Vagina (tissue), 2 donors: ENCODE measurements around the gene CPM. TPM values are rescaled to one million over a fixed set of nuclear protein-coding genes. Genes with fewer than 3 reads are reported as not detected.

Source experiments
- DNase-seq, 2 donors: peaks; one replicate each; pipeline ENCODE4 v3.0.0-alpha.2; 2017; ENCODE audit errors: extremely low spot score in 2 of 2
- H3K27ac ChIP-seq: fragments of 200-600 bp; sonication (generic); one replicate; pipeline ENCODE4 v1.5.1; 2019
- H3K27me3 ChIP-seq: fragments of 200-600 bp; sonication (generic); one replicate; pipeline ENCODE4 v1.5.1; 2019
- H3K36me3 ChIP-seq, 2 donors: fragments of 200-600 bp; sonication (generic); one replicate each; pipeline ENCODE4 v1.5.1; 2017 to 2019
- H3K4me1 ChIP-seq: fragments of 200-600 bp; sonication (generic); one replicate; pipeline ENCODE4 v1.5.1; 2019
- H3K4me3 ChIP-seq, 2 donors: fragments of 200-600 bp; sonication (generic); 1 replicate in 1 of 2; 2 replicates in 1 of 2; pipeline ENCODE4 v1.5.1; 2016 to 2019
- H3K9me3 ChIP-seq: fragments of 200-600 bp; sonication (generic); one replicate; pipeline ENCODE4 v1.5.1; 2019
- POLR2A ChIP-seq, 2 donors: fragments of 450-650 bp; IDR thresholded peaks; one replicate each; pipeline ENCODE4 v1.6.1; 2017; ENCODE audit warnings: antibody characterized with exemption in 2 of 2, mild to moderate bottlenecking in 2 of 2, moderate library complexity in 2 of 2
- POLR2AphosphoS5 ChIP-seq, 2 donors: sonication (generic); formaldehyde crosslinking; IDR thresholded peaks; one replicate each; pipeline ENCODE4 v1.9.0; 2017; ENCODE audit warnings: antibody characterized with exemption in 2 of 2, mild to moderate bottlenecking in 2 of 2, low read depth in 1 of 2; ENCODE audit not compliant: insufficient read depth in 1 of 2
- intact Hi-C: fragments of 100-400 bp; cut with DNase I; formaldehyde crosslinking; loops from one replicate; pipeline ENCODE4 v1.15.1; 2023
- total RNA-seq: library from RNA; depleted of rRNA; stranded (reverse); fragments of >200 nt; gene quantifications from one replicate; pipeline ENCODE4 v1.2.3, GENCODE V29; 2016
- TF ChIP-seq, protein P1 (sequence below), 3 experiments: fragments of 450-650 bp in 2 of 3; fragments of 200-600 bp in 1 of 3; sonication (generic) in 1 of 3; IDR thresholded peaks; one replicate each; pipeline ENCODE4 v1.5.1; 2017 to 2019; ENCODE audit warnings: antibody characterized with exemption in 3 of 3, mild to moderate bottlenecking in 2 of 3, moderate library complexity in 2 of 3

Gene CPM
- total RNA-seq, 1 donor from 2014 or later: 35.4 TPM

DNA sequence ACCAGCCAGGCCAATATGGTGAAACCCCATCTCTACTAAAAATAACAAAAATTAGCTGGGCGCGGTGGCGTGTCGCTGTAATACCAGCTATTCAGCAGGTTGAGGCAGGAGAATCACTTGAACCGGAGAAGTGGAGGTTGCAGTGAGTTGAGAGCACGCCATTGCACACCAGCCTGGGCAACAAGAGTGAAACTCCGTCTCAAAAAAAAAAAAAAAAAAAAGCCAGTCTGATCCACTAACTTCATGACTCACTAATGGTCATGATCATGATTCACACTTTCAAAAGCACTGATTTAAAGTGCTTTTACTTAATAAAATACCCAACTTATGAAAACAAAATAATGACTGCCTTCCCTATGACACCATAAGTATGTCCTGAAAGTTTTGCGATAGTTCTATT is 38.4 kb upstream of the CPM start:
- Histone ChIP-seq H3K9me3 (no peaks in the 10 kb centered on the region), H3K27me3 (no peaks in the 10 kb centered on the region), H3K4me3 (no peak overlapping the region), H3K27ac (no peak overlapping the region), H3K4me1 (no peaks in the 10 kb centered on the region), H3K36me3 (no peaks in the 10 kb centered on the region)
- TF ChIP-seq, protein P1, sequence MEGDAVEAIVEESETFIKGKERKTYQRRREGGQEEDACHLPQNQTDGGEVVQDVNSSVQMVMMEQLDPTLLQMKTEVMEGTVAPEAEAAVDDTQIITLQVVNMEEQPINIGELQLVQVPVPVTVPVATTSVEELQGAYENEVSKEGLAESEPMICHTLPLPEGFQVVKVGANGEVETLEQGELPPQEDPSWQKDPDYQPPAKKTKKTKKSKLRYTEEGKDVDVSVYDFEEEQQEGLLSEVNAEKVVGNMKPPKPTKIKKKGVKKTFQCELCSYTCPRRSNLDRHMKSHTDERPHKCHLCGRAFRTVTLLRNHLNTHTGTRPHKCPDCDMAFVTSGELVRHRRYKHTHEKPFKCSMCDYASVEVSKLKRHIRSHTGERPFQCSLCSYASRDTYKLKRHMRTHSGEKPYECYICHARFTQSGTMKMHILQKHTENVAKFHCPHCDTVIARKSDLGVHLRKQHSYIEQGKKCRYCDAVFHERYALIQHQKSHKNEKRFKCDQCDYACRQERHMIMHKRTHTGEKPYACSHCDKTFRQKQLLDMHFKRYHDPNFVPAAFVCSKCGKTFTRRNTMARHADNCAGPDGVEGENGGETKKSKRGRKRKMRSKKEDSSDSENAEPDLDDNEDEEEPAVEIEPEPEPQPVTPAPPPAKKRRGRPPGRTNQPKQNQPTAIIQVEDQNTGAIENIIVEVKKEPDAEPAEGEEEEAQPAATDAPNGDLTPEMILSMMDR (IDR thresholded peaks at IDR 0.05): no peak
- TF ChIP-seq POLR2A (IDR thresholded peaks at IDR 0.05) (no peak), POLR2AphosphoS5 (IDR thresholded peaks at IDR 0.05; ENCODE audit: insufficient read depth in 1 of 2, low read depth in 1 of 2) (no peak)
- DNase-seq: no peak
- intact Hi-C loops: no loop called here

DNA sequence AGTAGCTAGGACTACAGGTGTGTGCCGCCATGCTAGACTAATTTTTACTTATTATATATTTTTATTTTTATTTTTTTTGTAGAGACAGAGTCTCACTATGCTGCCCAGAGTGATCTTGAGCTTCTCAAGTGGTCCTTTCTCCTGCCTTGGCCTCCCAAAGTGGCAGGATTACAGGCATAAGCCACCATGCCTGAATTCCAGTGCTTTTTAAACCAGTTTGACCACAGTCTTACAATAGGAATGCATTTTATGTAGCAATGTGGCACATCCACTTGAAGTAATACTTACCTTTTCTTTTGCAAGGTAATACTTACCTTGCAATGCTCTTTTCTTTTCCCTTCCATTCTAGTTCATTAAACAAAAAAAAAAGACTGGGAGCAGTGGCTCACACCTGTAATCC is 38.0 kb upstream of the CPM start:
- H3K36me3 ChIP-seq: no peaks in the 10 kb centered on the region
- TF ChIP-seq, protein P1 (IDR thresholded peaks at IDR 0.05): no peak
- TF ChIP-seq POLR2AphosphoS5 (IDR thresholded peaks at IDR 0.05; ENCODE audit: insufficient read depth in 1 of 2, low read depth in 1 of 2): no peak
- no peak for TF ChIP-seq POLR2A (IDR thresholded peaks at IDR 0.05)
- H3K27me3 ChIP-seq: no peaks in the 10 kb centered on the region
- no peaks in the 10 kb centered on the region for H3K9me3 ChIP-seq
- H3K4me1 ChIP-seq: no peaks in the 10 kb centered on the region
- intact Hi-C loops: no loop called here
- H3K27ac ChIP-seq: no peak overlapping the region
- H3K4me3 ChIP-seq: no peak overlapping the region
- no peak for DNase-seq

DNA sequence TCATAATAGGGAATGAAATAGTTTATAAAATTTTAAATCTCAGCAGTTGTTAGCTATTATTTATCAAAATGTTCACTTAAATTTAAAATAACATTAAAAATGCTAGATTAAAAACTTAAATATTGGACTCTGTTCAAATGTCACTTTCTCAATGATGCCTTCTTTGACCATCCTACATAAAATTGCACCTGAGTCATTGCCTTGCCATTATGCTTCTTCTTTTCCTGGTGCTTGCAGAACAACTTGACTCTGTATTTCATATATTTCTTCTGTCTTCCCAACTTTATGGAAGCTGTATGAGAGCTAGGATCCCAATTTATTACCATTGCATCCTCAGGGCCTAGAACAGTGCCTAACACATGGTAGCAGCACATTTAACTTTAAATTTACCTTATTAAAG is 37.3 kb upstream of the CPM start:
- TF ChIP-seq POLR2A (IDR thresholded peaks at IDR 0.05) (no peak), POLR2AphosphoS5 (IDR thresholded peaks at IDR 0.05; ENCODE audit: insufficient read depth in 1 of 2, low read depth in 1 of 2) (no peak)
- TF ChIP-seq, protein P1 (IDR thresholded peaks at IDR 0.05): no peak
- Histone ChIP-seq H3K36me3 (no peaks in the 10 kb centered on the region), H3K27me3 (no peaks in the 10 kb centered on the region), H3K9me3 (no peaks in the 10 kb centered on the region), H3K27ac (no peak overlapping the region), H3K4me1 (no peaks in the 10 kb centered on the region), H3K4me3 (no peak overlapping the region)
- intact Hi-C loops: no loop called here
- DNase-seq: no peak

DNA sequence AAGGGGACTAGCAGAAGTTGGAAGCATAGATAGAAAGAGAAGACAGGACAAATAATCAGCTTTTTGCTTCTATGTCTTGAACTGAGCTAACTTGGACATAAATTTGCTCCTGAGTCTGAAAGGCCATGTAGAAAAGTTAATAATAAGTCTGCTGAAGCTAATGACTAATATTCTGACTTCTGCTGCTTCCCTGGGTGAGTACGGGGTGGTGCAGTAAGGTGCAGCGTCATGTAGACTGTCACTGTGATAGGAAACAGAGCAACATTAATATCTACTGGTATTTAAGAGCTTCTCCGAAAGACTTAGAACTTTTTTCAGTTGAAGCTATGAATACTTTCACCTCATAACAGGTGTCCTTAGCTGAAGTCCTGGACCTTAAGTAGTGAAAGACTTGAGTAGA is 34.1 kb upstream of the CPM start:
- no peaks in the 10 kb centered on the region for H3K9me3 ChIP-seq
- TF ChIP-seq, protein P1 (IDR thresholded peaks at IDR 0.05): no peak
- TF ChIP-seq POLR2A (IDR thresholded peaks at IDR 0.05) (no peak), POLR2AphosphoS5 (IDR thresholded peaks at IDR 0.05; ENCODE audit: insufficient read depth in 1 of 2, low read depth in 1 of 2) (no peak)
- no peak for DNase-seq
- no peak overlapping the region for H3K4me3 ChIP-seq
- no peak overlapping the region for H3K27ac ChIP-seq
- intact Hi-C loops: no loop called here
- H3K36me3 ChIP-seq: no peaks in the 10 kb centered on the region
- no peaks in the 10 kb centered on the region for H3K27me3 ChIP-seq
- H3K4me1 ChIP-seq: peaks cover 11% of the 10 kb centered on the region

DNA sequence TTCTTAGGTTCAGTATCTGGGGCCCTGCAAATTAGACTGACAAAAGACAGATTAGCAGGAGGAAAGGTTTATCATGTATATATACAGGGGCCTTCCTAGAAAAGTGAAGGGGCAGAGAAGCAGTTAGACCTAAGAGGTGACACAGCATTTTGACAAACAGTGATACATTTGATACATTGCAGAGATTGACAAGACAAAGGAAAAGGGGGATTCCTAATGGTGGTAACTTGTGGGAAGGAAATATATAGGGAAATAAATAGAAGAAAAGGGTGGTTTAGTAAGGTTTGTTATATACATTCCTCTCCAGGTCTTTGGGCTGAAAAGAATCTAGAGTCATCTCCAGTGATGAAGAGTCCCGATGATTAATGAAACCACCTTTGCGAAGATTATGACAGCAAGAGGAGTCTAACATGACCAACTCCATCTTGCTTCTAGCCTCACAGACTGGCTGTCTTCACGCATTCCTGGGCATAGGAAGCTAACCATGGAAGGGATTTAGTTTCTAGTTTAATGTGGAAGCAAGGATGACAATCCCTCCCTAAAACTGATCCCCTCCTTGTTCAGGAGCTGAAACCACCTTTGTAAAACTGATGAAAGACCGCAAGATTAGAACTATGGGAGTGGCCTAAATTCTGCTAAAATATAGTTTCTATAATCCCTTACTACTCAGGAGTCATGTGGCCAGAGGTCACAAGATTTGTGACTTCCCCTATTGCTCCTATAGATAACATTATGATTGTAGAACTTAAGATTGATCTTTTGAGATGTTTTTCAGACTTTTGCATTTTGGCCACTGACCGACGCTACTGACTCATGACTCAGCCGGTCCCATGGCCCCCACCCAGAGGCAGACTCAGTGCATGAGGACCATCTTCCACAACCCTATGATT is 31.1 kb upstream of the CPM start:
- DNase-seq: no peak
- H3K27me3 ChIP-seq: no peaks in the 10 kb centered on the region
- no peak overlapping the region for H3K27ac ChIP-seq
- no peak overlapping the region for H3K4me3 ChIP-seq
- intact Hi-C loops: no loop called here
- TF ChIP-seq POLR2A (IDR thresholded peaks at IDR 0.05) (no peak), POLR2AphosphoS5 (IDR thresholded peaks at IDR 0.05; ENCODE audit: insufficient read depth in 1 of 2, low read depth in 1 of 2) (no peak)
- TF ChIP-seq, protein P1 (IDR thresholded peaks at IDR 0.05): no peak
- H3K36me3 ChIP-seq: no peaks in the 10 kb centered on the region
- peaks cover 25% of the 10 kb centered on the region for H3K4me1 ChIP-seq
- no peaks in the 10 kb centered on the region for H3K9me3 ChIP-seq
